SK-N-DZ (cell line): ENCODE measurements around the gene ZNF136. TPM values are rescaled to one million over a fixed set of nuclear protein-coding genes. Genes with fewer than 3 reads are reported as not detected.

Experiments used
- DNase-seq: peaks from one replicate; pipeline ENCODE4 v3.0.0-alpha.2; 2015; ENCODE audit warnings: low spot score
- polyA plus RNA-seq, 2 experiments: library from polyadenylated mRNA; depleted of rRNA; stranded (reverse); fragments of >200 nt; gene quantifications; 2 replicates each; pipeline ENCODE4 v1.2.3, GENCODE V29; 2014

The ZNF136 gene
- 7.9 and 9.9 TPM in 2 replicates for polyA plus RNA-seq (2014; cell fraction: cytosol; rRNA removed)
- 4.7 and 5.7 TPM in 2 replicates for polyA plus RNA-seq (2014; cell fraction: nucleus; rRNA removed)

DNA sequence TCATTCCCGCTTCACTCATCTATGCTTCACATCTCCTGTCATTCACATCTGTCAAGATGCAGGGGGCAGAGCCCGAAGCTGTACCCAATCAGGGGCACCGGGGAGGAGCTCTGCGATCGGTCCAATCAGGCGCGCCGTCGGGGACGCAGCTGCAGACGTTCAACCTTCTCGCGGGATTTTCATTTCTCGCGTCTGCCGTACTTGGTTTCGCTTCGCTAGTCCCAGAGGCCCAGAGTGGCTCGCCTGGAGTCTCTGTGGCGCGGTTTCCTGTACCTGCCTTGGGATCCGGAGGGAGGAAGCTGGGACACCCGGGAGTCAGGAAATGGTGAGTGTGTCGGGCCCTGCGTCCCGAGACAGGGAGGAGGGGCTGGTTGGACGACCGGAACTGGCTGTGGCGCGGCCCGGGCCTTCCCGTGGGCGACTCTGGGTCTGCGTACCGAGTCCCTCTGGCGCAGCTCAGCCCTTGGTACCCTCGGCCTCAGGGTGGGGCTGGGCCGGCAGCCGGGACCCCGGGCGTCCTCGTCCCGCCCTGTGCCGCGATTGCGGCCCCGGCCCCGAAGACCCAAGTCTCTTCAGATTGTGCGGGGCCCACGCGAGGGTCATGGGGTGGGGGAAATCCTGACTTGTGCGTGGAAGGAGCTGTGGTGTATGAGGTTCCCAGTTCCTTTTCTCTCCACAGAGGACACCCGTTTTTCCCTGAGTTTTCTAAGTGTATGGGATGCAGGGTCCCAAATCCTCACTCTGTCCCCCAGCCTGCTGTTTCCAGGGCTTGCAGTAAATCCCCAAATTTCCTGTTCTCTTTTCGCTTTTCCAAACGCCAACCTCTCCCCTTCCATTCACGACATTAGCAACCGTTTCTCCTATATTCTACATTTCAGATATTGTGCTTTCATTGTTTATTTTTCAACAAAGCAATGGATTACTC, at the start of gene ZNF136:
Gene ZNF136, plus strand, starts transcription at position 215 of the 925 bp plus-strand sequence. Its CDS starts 108 bp downstream, at position 323.
- DNase-seq, result peak; percentile 93

DNA sequence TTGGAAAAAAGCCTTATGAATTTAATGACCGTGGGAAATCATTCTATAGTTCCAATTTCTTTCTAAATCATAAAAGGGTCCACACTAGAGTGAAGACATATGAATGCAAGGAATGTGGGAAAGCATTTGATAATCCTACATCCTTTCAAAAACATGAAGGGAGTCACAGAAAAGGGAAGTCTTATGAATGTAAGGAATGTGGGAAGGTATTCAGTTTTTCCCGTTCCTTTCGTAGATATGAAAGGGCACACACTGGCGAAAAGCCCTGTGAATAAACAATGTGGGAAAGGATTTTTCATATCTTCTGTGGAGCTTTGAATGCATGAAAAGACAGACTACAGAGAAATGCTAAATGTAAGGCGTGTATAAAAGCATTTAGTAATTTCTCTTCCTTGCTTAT, 49.8 kb upstream of the ZNF136 start:
- DNase-seq, result no peak

DNA sequence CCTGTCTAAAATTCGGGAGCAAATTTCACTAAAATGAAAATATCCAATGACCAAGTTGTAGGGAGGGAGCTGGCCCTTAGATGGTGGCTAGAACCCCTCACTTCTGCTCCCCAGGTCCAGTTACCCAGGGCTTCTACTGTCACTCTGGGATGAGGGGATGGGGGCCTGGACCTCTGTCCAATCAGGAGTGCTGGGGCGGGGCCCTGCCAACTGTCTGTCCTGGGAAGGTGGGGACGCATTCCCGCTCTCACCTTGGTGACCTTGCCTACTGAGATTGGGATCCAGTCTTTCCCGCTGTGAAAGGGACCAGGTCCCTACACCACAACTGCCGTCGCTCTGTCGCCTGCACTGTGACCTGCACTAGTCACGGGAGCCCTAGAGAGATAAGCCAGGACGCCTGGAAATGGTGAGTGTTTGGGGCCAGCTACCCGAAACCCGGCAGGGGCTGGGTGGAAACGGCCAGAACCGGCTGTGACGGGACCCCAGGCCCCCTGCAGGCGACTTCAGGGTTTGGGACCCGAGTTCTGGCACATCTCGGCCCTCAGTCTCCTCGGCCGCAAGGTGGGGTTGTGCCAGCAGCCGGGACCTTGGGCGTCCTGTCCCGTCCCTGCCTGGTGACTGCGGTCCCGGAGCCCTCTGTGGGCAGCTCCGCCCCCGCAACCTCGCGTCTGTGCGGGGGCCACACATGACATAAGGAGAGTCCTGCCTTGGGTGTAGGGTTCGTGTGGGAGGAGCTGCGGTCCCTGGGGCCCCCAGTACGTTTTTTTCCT, 45.5 kb upstream of the ZNF136 start:
- no peak for DNase-seq

DNA sequence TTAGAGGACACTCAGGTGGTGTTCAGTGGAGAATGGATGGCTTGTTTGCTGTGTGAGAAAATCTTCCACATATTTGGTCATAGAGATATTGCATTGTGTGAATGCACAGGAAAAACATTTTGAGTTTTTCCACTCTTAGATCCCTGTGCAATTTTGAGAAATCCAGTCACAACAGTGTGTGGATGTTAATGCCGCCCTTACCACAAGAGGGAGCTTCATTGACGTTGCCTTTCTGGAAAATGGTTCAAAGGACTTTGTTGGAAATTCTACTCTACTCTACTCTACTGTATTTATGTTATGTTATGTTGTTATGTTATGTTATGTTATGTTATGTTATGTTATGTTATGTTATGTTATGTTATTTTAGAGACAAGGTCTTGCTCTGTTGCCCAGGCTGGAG, 36.2 kb upstream of the ZNF136 start:
- no peak for DNase-seq

DNA sequence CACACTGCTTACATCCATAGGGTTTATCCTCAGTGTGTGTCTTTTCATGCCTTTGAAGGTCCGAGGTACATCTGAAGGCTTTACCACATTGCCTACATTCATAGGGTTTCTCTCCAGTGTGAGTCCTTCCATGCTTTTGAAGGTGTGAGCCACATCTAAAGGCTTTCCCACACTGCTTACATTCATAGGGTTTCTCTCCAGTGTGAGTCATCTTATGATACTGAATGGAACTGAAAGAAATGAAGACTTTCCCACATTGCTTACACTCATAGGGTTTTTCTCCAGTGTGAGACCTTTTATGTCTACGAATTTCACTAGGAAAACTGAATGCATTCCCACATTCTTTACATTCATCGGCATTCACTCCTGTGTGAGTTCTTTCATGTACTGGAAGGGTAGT, 29.8 kb upstream of the ZNF136 start:
- no peak for DNase-seq

DNA sequence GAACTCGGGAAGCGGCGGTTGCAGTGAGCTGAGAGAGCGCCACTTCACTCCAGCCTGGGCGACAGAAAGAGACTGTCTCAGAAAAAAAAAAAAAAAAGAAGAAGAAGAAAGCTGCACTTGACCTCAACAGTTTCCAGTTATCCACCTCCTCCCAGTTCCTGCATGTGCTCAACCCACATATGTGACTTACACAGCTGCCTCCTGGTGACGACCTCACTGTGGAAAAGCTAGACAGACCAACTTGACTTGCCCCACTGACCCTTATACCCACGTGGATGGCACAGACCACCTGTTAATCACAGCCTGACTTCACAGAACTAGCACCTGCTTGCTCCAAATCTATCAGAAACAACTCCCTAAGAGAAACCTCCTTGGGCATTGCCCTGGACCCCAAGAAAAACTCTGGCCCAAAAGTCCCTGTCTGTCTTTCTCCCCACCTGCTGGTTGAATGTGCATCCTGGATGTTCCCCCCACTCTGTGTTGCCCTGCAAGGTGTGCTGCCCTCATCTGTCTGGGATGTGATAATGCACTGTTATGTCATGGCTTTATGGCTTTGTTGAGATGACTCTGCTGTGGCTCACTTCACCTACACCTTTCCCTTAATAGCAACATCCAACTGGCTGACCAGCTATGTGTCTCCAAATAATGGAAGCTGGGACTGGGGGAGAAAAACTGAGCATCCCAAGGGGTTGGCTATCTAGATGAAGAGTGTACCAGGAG, 25.5 kb upstream of the ZNF136 start:
- peak; percentile 14 for DNase-seq

DNA sequence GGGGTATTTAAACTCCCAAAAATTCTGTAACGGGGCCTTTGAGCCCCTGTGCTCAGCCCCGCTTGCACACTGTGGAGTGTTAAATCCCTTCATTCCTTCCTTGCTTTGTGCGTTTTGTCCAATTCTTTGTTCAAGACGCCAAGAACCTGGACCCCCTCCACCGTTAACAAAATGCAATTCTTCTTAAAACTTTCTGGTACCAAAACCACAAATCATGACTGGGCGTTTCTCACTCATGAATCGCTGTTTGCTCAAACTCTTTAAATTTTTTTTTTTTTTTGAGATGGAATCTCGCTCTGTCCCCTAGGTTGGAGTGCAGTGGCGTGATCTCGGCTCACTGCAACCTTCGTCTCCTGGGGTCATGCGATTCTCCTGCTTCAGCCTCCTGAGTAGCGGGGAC, 23.6 kb upstream of the ZNF136 start:
- no peak for DNase-seq

DNA sequence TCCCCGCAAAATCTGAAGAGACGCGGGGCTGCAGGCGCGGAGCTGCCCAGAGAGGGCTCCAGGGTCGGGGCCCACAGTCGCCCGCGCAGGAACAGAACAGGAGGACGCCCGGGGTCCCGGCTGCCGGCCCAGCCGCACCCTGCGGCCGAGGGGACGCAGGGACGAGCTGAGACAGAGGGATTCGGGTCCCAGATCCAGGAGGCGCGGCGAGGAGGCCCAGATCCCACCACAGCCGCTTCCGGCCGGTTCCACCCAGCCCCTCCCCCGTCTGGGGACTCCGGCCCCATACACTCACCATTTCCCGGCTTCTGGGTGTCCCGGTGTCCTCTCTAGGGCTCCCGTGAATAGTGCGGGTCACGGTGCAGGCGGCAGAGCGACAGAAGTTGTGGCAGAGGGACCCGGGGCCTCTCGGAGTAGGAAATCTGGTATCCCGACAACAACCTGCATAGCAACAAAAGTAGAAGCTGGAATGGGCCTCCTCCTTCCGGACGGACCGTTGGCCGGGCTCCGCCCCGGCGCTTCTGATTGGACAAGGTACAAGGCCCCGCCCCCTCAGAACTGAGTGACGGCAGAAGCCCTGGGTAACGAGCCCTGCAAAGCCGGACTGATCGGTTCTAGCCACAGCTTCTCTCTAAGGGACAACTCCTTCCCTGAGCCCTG, 22.9 kb upstream of the ZNF136 start, which contains the start of gene ZNF20:
Gene ZNF20, minus strand, starts transcription at position 466 of the 660 bp plus-strand sequence. Its CDS starts 168 bp downstream, at position 298.
- peak; percentile 90 for DNase-seq

DNA sequence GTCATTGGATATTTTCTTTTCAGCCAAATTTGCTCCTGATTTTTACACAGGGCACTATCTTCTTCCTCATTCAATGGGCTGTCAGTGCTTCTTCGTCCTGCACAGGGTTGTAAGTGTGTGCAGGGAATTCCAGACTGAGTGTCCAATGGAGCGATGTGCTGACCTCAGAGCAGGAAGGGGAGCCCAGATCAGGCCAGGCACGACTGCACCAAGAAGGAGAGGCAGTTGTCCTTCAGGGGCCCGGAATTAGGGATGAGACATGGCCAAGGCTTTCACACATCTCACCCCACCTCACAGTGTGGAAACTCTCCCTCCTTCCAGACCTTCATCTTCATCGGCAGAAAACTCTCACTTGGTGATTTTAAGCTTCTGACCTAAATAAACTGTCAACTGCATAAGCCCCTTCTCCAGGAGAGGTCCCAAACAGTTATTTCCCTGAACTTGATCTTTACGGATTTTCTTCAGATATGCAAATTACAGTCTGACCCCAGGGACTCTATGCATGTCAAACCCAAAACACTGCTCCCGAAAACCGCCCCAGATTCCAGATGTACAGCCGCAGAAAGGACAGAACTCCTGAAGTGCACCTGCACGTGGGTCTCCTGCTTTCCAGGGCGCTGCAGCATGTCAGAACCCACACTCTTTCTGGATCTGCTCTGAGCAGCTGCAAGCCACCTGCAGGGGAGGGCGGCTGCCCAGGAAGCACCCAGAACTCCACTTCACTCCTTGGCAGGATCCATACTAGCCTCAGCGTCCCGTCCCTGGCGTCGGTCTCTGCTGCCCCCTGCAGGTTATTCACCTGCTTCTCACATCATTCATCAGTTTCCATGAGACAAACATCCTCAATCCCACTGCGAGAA, 22.1 kb upstream of the ZNF136 start:
- DNase-seq, result peak; percentile 76

DNA sequence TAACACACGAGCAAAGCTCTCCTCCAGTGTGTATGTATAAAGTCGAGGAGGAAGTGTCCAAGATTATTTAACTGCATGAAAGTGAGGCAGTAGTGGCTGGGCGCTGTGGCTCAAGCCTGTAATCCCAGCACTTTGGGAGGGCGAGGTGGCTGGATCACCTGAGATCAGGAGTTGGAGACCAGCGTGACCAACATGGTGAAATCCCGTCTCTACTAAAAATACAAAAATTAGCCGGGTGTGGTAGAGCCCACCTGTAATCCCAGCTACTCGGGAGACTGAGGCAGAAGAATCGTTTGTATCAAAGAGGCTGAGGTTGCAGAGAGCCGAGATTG, 21.5 kb upstream of the ZNF136 start:
- DNase-seq, result no peak

DNA sequence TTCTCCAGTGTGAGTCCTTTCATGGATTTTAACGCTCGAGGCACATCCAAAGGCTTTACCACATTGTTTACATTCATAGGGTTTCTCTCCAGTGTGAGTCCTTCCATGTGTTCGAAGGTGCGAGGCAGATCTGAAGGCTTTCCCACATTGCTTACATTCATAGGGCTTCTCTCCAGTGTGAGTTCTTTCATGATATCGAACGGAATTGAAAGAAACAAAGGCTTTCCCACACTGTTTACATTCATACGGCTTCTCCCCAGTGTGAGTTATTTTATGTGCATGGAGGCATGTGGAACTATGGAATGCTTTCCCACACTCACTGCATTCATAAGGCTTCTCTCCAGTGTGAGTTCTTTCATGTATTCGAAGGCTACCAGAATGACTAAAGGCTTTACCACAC, 17.5 kb upstream of the ZNF136 start:
- DNase-seq, result no peak

DNA sequence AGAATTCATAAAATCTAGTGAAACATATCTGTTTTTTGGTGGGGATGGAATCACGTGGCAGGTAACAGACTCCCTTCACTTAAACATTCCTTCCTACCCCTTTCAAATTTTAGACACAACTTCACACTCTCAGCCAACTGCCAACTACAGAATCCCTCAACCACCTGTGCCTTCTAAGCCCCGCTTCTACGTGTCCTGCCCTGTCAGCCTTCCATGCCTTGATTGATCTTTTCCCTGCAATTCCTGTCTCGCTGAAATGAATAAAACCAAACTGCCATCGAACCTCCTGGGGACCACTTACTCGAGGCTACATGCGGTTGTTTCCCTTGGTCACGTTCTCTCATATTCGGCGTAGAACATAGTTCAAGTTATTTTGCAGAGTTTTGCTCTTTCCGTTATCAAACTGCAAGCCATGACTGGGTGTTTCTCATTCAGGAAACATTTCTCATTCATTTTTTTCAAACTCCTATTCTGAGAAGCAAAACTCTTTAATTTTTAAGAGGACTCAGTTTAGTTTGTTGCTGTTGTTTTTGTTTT, 7.5 kb upstream of the ZNF136 start:
- no peak for DNase-seq

DNA sequence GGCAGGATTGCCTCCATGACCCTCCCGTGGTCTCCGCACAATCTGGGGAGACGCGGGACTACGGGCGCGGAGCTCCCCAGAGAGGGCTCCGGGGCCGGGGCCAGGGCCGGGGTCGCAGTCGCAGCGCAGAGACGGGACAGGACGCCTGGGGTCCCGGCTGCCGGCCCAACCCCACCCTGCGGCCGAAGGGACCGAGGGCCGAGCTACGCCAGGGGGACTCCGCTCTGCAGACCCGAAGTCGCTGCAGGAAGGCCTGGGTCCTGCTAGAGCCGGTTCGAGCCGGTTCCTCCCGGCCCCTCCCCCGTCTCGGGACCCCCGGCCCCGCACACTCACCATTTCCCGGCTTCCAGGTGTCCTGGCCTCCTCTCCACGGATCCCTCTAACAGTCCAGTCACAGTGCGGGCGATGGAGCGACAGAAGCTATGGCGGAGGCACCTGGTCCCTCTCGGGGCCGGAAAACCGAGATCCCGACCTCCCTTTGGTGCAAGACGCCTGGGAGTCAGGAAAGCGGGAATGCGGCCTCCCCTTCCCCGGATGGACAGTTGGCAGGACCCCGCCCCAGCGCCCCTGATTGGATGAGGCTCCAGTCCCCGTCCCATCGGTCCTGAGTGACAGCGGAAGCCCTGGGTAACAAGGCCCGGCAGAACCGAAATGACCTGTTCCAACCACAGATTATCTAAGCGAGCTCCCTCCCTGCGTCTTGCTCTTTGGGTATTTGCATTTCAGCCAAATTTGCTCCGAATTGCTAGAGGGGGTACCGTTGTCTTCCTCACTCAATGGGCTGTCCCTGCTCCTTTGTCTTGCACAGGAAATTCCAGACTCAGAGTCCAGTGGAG, 6.5 kb upstream of the ZNF136 start, which contains the start of gene ZNF625:
Gene ZNF625, minus strand, starts transcription at position 512 of the 836 bp plus-strand sequence. Its CDS starts 176 bp downstream, at position 336.
- DNase-seq, result peak; percentile 92

DNA sequence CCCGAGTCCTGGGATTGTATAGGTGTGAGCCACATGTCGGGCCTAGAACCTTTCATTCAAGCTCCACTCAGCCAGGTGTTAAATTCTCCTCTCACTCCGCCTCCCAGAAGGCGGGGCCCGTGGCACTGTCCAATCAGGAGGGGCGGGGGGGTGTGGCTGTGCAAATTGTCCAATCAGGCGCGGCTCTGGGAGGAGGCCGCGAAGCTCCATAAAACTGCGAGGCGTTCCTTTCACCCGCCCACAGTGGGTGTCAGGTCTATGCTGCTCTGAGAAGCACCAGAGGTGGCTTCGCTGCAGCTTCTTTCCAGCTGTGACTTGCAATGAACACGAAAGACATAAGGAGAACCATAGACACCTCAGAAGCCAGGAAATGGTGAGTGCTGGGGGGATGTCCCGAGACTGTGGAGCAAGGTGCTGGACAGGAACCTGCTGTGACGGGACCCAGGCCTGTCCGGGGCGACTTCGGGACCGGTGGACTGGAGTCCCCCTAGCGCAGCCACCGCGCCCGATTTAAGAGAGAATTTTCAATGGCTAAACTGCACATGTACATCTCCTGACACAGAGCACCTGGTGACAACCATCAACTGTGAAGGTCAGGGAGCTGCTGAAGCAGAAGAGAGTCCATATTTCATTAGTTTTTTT, 3.0 kb upstream of the ZNF136 start:
- no peak for DNase-seq

DNA sequence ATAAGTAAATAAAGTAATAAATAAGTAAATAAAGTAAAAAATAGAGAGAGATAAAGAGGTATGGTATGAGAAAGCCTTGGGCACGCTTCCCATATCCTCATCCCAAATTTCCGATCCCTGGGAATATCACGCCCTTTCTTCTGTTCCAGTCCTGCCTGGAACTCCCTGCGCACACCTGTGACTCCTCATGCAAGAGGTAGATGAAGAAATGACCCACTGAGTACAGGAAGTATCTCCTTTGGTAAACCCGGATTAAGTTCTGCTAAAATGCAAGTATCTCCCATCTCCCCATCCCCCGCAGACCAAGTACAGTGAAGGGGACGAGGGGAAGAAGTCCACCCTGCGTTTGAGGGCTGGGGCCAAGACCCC, 399 bp upstream of the ZNF136 start:
- no peak for DNase-seq

DNA sequence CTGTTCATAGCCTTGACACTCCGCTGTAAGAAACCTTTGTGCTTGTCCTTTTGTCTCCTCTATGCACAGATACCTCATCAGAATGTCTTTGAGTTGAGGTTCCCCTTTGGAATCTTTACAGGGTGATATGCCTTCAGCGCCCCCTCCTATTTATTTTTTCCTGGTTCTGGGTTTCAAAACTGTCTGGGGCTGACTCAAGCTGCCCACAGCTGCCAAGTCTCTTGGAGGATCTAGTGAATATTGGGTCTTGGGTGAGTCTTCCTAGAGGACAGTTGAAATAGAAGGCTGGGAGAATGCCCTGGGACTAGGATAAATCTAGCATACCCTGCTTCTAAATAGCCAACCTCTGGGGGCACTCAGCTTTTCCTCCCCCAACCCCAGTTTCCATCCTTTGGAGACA, 930 bp downstream of the ZNF136 start:
- no peak for DNase-seq

DNA sequence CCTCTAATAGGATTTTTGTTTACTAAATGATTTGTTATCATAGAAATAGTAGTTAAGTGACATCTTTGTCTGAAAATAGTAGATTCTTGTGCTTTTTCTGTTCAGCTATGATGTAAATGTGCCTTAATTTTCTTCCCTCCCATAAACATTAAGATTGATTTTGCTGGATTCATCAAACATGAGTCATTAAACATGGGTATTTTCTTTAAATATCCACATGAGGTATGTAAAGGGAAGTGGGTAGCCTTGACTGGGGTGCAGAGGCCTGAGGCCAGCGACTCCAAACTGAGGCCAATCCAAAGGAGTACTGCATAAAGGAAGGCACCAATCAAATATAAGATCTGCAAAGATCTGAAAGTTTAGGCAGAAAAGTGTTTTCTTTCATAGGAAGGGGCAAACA, 3.7 kb downstream of the ZNF136 start:
- no peak for DNase-seq

DNA sequence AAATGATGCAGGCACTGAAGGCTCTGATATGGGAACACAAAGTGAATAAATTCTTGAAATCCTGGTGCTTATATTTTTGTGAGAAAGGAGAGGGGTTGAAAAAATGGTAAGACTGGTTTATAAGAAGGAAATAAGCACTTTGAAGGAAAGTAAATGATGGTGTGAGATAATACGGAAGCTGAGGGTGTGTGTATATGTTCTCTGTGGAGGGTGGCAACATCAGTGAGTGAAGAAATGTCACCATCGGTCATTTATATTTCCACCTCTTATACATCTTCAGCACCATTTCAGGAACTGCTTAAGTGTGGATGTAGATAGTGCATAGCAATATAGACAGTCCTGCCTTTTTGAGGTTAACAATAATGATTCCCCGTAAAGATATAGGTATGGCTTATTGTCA, 17.5 kb downstream of the ZNF136 start:
- DNase-seq, result no peak

DNA sequence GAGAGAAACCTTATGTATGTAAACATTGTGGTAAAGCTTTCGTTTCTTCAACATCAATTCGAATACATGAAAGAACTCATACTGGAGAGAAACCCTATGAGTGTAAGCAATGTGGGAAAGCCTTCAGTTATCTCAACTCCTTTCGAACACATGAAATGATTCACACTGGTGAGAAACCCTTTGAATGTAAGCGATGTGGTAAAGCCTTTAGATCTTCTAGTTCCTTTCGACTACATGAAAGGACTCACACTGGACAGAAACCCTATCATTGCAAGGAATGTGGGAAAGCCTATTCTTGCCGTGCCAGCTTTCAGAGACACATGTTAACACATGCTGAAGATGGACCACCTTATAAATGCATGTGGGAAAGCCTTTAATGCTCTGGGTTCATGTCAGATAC, 24.7 kb downstream of the ZNF136 start:
- no peak for DNase-seq
